ENCODE measurements around the gene SEMA5B. TPM values are rescaled to one million over a fixed set of nuclear protein-coding genes. Genes with fewer than 3 reads are reported as not detected.

The SEMA5B gene
- total RNA-seq, 1 experiment from 2014 or later: not detected

- Histone ChIP-seq H3F3A (ENCODE audit: insufficient read depth, low read depth) (peaks cover 4% of the 10 kb centered on the region; the same call in 1 of the 2 replicates), H3K9me3 (ENCODE audit: insufficient read depth, low read depth) (no peaks in the 10 kb centered on the region), H3K27me3 (ENCODE audit: insufficient read depth, low read depth) (no peaks in the 10 kb centered on the region), H3K4me1 (replicated peaks; ENCODE audit: insufficient read depth) (peaks cover 12% of the 10 kb centered on the region), H3K36me3 (ENCODE audit: low read depth) (no peaks in the 10 kb centered on the region), H3K79me2 (ENCODE audit: low read depth) (peaks cover 93% of the 10 kb centered on the region), H3K9me2 (ENCODE audit: insufficient read depth) (no peaks in the 10 kb centered on the region), H2AFZ (no peak overlapping the region), H3K4me3 (no peak overlapping the region), H3K4me2 (no peak overlapping the region), H4K20me1 (ENCODE audit: insufficient read depth) (peaks cover 20% of the 10 kb centered on the region), H3K27ac (no peak overlapping the region)
- DNase-seq: no peak
- TF ChIP-seq CTCF (conservative IDR thresholded peaks at IDR 0.05): no peak
- TF ChIP-seq EZH2 (IDR thresholded peaks at IDR 0.05; ENCODE audit: low read depth): no peak
- intact Hi-C loops (cut with micrococcal nuclease; ENCODE audit: unreplicated experiment): no loop called here
- POLR2A ChIA-PET (ENCODE audit: unreplicated experiment): no interaction called here
- no TSS peak for BruUV-seq (replicated peaks)
- CTCF ChIA-PET: no interaction called here
These were observed 44.6 kb upstream of the SEMA5B start for GRCh38 chr3:123072152-123072551.

GRCh38 chr3:123071581-123071980 lies 44.0 kb upstream of the SEMA5B start:
- BruUV-seq (replicated peaks): no TSS peak
- intact Hi-C loops (cut with micrococcal nuclease; ENCODE audit: unreplicated experiment): no loop called here
- ChIA-PET CTCF (no interaction called here), POLR2A (ENCODE audit: unreplicated experiment) (no interaction called here)
- Histone ChIP-seq H3K27ac (no peak overlapping the region), H3K27me3 (ENCODE audit: insufficient read depth, low read depth) (no peaks in the 10 kb centered on the region), H3K4me3 (no peak overlapping the region), H4K20me1 (ENCODE audit: insufficient read depth) (peaks cover 20% of the 10 kb centered on the region; the same call in 1 of the 2 replicates), H3K4me2 (no peak overlapping the region), H3K79me2 (ENCODE audit: low read depth) (peaks cover 89% of the 10 kb centered on the region), H3K9me3 (ENCODE audit: insufficient read depth, low read depth) (no peaks in the 10 kb centered on the region), H2AFZ (no peak overlapping the region), H3K4me1 (replicated peaks; ENCODE audit: insufficient read depth) (peaks cover 14% of the 10 kb centered on the region), H3K36me3 (ENCODE audit: low read depth) (no peaks in the 10 kb centered on the region), H3F3A (ENCODE audit: insufficient read depth, low read depth) (peaks cover under 1% of the 10 kb centered on the region; the same call in 1 of the 2 replicates), H3K9me2 (ENCODE audit: insufficient read depth) (no peaks in the 10 kb centered on the region)
- DNase-seq: no peak
- TF ChIP-seq EZH2 (IDR thresholded peaks at IDR 0.05; ENCODE audit: low read depth) (no peak), CTCF (conservative IDR thresholded peaks at IDR 0.05) (no peak)

GRCh38 chr3:123071146-123071545 lies 43.6 kb upstream of the SEMA5B start:
- no peak overlapping the region for H2AFZ ChIP-seq
- no peak for DNase-seq
- H3F3A ChIP-seq (ENCODE audit: insufficient read depth, low read depth): no peaks in the 10 kb centered on the region
- peaks cover 85% of the 10 kb centered on the region for H3K79me2 ChIP-seq (ENCODE audit: low read depth)
- no peaks in the 10 kb centered on the region for H3K27me3 ChIP-seq (ENCODE audit: insufficient read depth, low read depth)
- no peak overlapping the region for H3K4me3 ChIP-seq
- H3K4me2 ChIP-seq: no peak overlapping the region
- no peaks in the 10 kb centered on the region for H3K9me3 ChIP-seq (ENCODE audit: insufficient read depth, low read depth)
- BruUV-seq (replicated peaks): no TSS peak
- ChIA-PET CTCF (no interaction called here), POLR2A (ENCODE audit: unreplicated experiment) (no interaction called here)
- no peak overlapping the region for H3K27ac ChIP-seq
- no peaks in the 10 kb centered on the region for H3K36me3 ChIP-seq (ENCODE audit: low read depth)
- no peaks in the 10 kb centered on the region for H3K9me2 ChIP-seq (ENCODE audit: insufficient read depth)
- peaks cover 20% of the 10 kb centered on the region; the same call in 1 of the 2 replicates for H4K20me1 ChIP-seq (ENCODE audit: insufficient read depth)
- peaks cover 17% of the 10 kb centered on the region for H3K4me1 ChIP-seq (replicated peaks; ENCODE audit: insufficient read depth)
- intact Hi-C loops (cut with micrococcal nuclease; ENCODE audit: unreplicated experiment): no loop called here
- TF ChIP-seq EZH2 (IDR thresholded peaks at IDR 0.05; ENCODE audit: low read depth) (no peak), CTCF (conservative IDR thresholded peaks at IDR 0.05) (no peak)

Data from PC-9 (cell line).